Hematopoietic multipotent progenitor cell treated with erythropoietin and hydrocortisone succinate and interleukin-3 and kit ligand, for 4 days (in vitro differentiated cells): ENCODE results near the gene SRPX2.
"Not testable (repeated sequence)": the region's sequence is repeated elsewhere in the genome, so short reads cannot be mapped to it uniquely, and the experiment has no call there.

Source experiments
- DNase-seq: peaks from one replicate; pipeline ENCODE4 v3.0.0-alpha.2; 2015

Gene SRPX2

GRCh38 chrX:100704581-100705203 lies 60.7 kb downstream of the SRPX2 start:
- DNase-seq = no peak

- no peak for DNase-seq
Observed at GRCh38 chrX:100710816-100711215, 66.8 kb downstream of the SRPX2 start.

GRCh38 chrX:100717363-100717762 lies 73.4 kb downstream of the SRPX2 start:
- no peak for DNase-seq

GRCh38 chrX:100719139-100719538 lies 75.1 kb downstream of the SRPX2 start:
- DNase-seq = no peak

- no peak for DNase-seq
Observed at GRCh38 chrX:100720301-100720700, 76.3 kb downstream of the SRPX2 start.

GRCh38 chrX:100721328-100721727 lies 77.3 kb downstream of the SRPX2 start:
- DNase-seq = no peak

- not testable (repeated sequence) for DNase-seq
Observed at GRCh38 chrX:100724006-100724405, 80.0 kb downstream of the SRPX2 start.
